GM21367 (cell line): ENCODE results near the gene TMEM129.

Experiments
- ATAC-seq: cut with Tn5 transposase; IDR thresholded peaks from one replicate; pipeline ENCODE4 v1.9.1; 2021; ENCODE audit not compliant: unreplicated experiment

TMEM129 gene

GRCh38 chr4:1670279-1670678 lies 50.8 kb downstream of the TMEM129 start:
- no peak for ATAC-seq

- ATAC-seq, result no peak
These were observed 51.3 kb downstream of the TMEM129 start for GRCh38 chr4:1669850-1670249.

GRCh38 chr4:1669270-1669669 lies 51.9 kb downstream of the TMEM129 start:
- ATAC-seq, result no peak

- no peak for ATAC-seq
These were observed 52.7 kb downstream of the TMEM129 start for GRCh38 chr4:1668488-1668840.

GRCh38 chr4:1667273-1667672 lies 53.9 kb downstream of the TMEM129 start:
- ATAC-seq, result no peak

GRCh38 chr4:1666391-1666790 lies 54.7 kb downstream of the TMEM129 start:
- ATAC-seq, result no peak
